ENCODE results near the gene RBM28.

GRCh38 chr7:128366300-128366699 lies 22.6 kb upstream of the RBM28 start:
- no peak for TF ChIP-seq CTCF (IDR thresholded peaks at IDR 0.05 in 8 of 11, conservative IDR thresholded peaks at IDR 0.05 in 3 of 11)
- no peak for TF ChIP-seq POLR2A (IDR thresholded peaks at IDR 0.05)
- no peak for TF ChIP-seq POLR2AphosphoS5 (IDR thresholded peaks at IDR 0.05)
